ENCODE measurements around the gene PHLDB1. TPM values are rescaled to one million over a fixed set of nuclear protein-coding genes. Genes with fewer than 3 reads are reported as not detected.
"Not testable (repeated sequence)": the region's sequence is repeated elsewhere in the genome, so short reads cannot be mapped to it uniquely, and the experiment has no call there.

The PHLDB1 gene
- total RNA-seq, 1 donor from 2014 or later: 165 TPM

DNA sequence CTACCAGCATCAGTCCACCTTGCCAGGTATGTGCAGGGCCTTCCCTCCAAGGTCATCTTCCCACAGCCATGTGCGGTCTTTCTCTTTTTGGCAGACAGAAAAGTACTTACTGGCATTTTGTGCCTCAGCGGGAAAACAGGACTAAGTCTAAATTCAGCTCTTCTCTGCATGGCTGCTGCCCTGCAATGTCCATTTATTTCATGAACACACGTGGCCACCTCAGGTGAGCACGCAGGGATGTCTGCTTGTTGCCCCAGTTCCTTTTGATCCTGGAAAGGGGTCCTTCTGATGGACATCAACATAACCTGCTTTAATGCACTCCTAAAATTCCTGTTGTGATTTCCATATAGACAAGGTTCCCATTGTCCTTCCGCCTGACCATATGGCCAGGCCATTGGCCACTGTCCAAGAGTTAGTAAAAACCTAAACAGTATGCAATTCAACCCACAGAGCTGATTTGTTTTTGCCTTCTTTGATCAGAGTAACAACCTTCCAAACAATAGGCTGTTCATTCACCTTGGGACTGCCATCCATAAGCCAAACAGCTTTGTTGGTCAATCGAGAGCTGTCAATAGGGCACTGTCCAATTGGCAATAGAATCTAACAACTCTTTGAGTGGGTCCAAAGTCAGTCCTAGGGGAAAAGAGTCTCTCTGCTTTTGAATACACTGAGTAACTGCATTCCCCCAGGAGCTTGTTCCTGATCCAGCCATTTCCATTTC lies 66.1 kb downstream of the PHLDB1 start:
- Mint-ChIP-seq H3K4me1 (ENCODE audit: unreplicated experiment) (no peaks in the 10 kb centered on the region), H3K9me3 (ENCODE audit: unreplicated experiment) (peaks cover 6% of the 10 kb centered on the region), H3K27ac (ENCODE audit: unreplicated experiment) (no peak overlapping the region), H3K4me3 (ENCODE audit: unreplicated experiment) (no peak overlapping the region), H3K36me3 (ENCODE audit: unreplicated experiment) (no peaks in the 10 kb centered on the region), H3K27me3 (ENCODE audit: unreplicated experiment) (peaks cover 37% of the 10 kb centered on the region)
- TF ChIP-seq, protein P1, sequence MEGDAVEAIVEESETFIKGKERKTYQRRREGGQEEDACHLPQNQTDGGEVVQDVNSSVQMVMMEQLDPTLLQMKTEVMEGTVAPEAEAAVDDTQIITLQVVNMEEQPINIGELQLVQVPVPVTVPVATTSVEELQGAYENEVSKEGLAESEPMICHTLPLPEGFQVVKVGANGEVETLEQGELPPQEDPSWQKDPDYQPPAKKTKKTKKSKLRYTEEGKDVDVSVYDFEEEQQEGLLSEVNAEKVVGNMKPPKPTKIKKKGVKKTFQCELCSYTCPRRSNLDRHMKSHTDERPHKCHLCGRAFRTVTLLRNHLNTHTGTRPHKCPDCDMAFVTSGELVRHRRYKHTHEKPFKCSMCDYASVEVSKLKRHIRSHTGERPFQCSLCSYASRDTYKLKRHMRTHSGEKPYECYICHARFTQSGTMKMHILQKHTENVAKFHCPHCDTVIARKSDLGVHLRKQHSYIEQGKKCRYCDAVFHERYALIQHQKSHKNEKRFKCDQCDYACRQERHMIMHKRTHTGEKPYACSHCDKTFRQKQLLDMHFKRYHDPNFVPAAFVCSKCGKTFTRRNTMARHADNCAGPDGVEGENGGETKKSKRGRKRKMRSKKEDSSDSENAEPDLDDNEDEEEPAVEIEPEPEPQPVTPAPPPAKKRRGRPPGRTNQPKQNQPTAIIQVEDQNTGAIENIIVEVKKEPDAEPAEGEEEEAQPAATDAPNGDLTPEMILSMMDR (IDR thresholded peaks at IDR 0.05): no peak
- DNase-seq (ENCODE audit: extremely low spot score, unreplicated experiment): no peak

GRCh38 chr11:118674082-118674435 lies 66.6 kb downstream of the PHLDB1 start:
- DNase-seq (ENCODE audit: extremely low spot score, unreplicated experiment): no peak
- no peaks in the 10 kb centered on the region for H3K36me3 Mint-ChIP-seq (ENCODE audit: unreplicated experiment)
- no peaks in the 10 kb centered on the region for H3K4me1 Mint-ChIP-seq (ENCODE audit: unreplicated experiment)
- peaks cover 6% of the 10 kb centered on the region for H3K9me3 Mint-ChIP-seq (ENCODE audit: unreplicated experiment)
- TF ChIP-seq, protein P1 (IDR thresholded peaks at IDR 0.05): no peak
- H3K27me3 Mint-ChIP-seq (ENCODE audit: unreplicated experiment): peaks cover 33% of the 10 kb centered on the region
- H3K4me3 Mint-ChIP-seq (ENCODE audit: unreplicated experiment): no peak overlapping the region
- H3K27ac Mint-ChIP-seq (ENCODE audit: unreplicated experiment): no peak overlapping the region

DNA sequence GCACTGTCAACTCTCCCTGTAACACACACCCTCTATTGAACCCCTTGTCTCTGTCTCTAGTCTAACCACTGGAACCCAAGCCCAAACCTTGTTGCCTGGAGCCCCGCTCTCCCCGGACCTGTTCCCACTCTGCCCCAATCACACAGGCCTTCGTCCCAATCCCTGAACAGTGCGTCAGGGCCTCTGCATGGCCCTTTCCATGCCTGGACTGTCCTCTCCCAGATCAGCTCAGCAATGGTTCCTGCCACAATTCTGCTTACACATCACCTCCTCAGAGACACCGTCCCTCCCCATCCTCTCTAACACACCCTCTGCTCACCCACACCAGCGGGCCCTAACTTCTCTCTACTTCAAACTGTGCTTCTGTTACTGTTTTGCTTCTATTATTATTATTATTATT lies 70.6 kb downstream of the PHLDB1 start:
- Mint-ChIP-seq H3K27ac (ENCODE audit: unreplicated experiment) (no peak overlapping the region), H3K27me3 (ENCODE audit: unreplicated experiment) (peaks cover 19% of the 10 kb centered on the region), H3K36me3 (ENCODE audit: unreplicated experiment) (no peaks in the 10 kb centered on the region), H3K9me3 (ENCODE audit: unreplicated experiment) (no peaks in the 10 kb centered on the region), H3K4me3 (ENCODE audit: unreplicated experiment) (no peak overlapping the region), H3K4me1 (ENCODE audit: unreplicated experiment) (peaks cover 1% of the 10 kb centered on the region)
- TF ChIP-seq, protein P1 (IDR thresholded peaks at IDR 0.05): no peak
- DNase-seq (ENCODE audit: extremely low spot score, unreplicated experiment): no peak

- H3K27me3 Mint-ChIP-seq (ENCODE audit: unreplicated experiment): peaks cover 14% of the 10 kb centered on the region
- not testable (repeated sequence) for DNase-seq (ENCODE audit: extremely low spot score, unreplicated experiment); H3K27ac Mint-ChIP-seq (ENCODE audit: unreplicated experiment); H3K9me3 Mint-ChIP-seq (ENCODE audit: unreplicated experiment); H3K4me1 Mint-ChIP-seq (ENCODE audit: unreplicated experiment); H3K36me3 Mint-ChIP-seq (ENCODE audit: unreplicated experiment); H3K4me3 Mint-ChIP-seq (ENCODE audit: unreplicated experiment)
- TF ChIP-seq, protein P1 (IDR thresholded peaks at IDR 0.05): peak; percentile 10
These were observed 71.5 kb downstream of the PHLDB1 start for GRCh38 chr11:118678908-118679307.

- no peak within 1 kb of the TSS for H3K27ac Mint-ChIP-seq (ENCODE audit: unreplicated experiment)
- no peak for DNase-seq (ENCODE audit: extremely low spot score, unreplicated experiment)
- no peaks in the 10 kb centered on the region for H3K36me3 Mint-ChIP-seq (ENCODE audit: unreplicated experiment)
- peaks cover 14% of the 10 kb centered on the region for H3K27me3 Mint-ChIP-seq (ENCODE audit: unreplicated experiment)
- TF ChIP-seq, protein P1 (IDR thresholded peaks at IDR 0.05): no peak
- no peak within 1 kb of the TSS for H3K4me3 Mint-ChIP-seq (ENCODE audit: unreplicated experiment)
- H3K4me1 Mint-ChIP-seq (ENCODE audit: unreplicated experiment): peaks cover 1% of the 10 kb centered on the region
- no peaks in the 10 kb centered on the region for H3K9me3 Mint-ChIP-seq (ENCODE audit: unreplicated experiment)
These were observed 72.1 kb downstream of the PHLDB1 start, which contains the start of gene TREH for GRCh38 chr11:118679483-118679882. TREH (minus strand) TSS chr11:118679650; CDS start chr11:118679627, 23 bp downstream.
